NCI-H2081 (cell line): ENCODE measurements around the gene FIZ1.

Experiments used
- DNase-seq, 2 experiments: peaks; one replicate each; lab custom pipeline; 2025; lab: John Stamatoyannopoulos, UW

FIZ1 gene

DNA sequence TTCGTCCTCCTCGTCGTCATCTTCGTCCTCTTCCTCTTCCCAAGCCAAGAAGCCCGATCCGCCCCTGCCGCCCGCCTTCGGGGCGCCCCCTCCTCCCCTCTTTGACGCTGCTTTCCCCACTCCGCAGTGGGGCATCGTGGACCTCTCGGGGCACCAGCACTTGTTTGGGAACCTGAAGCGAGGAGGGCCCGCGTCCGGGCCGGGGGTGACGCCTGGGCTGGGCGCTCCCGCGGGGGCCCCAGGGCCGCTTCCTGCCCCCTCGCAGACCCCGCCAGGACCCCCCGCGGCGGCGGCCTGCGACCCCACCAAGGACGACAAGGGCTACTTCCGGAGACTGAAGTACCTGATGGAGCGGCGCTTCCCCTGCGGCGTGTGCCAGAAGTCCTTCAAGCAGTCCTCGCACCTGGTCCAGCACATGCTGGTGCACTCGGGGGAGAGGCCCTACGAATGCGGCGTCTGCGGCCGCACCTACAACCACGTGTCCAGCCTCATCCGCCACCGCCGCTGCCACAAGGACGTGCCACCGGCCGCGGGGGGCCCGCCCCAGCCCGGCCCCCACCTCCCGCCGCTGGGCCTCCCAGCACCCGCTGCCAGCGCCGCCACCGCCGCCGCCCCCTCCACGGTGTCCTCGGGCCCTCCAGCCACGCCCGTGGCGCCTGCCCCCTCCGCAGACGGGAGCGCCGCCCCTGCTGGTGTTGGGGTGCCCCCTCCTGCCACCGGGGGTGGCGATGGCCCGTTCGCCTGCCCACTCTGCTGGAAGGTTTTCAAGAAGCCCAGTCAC, 14.8 kb upstream of the FIZ1 start:
- no peak for DNase-seq

DNA sequence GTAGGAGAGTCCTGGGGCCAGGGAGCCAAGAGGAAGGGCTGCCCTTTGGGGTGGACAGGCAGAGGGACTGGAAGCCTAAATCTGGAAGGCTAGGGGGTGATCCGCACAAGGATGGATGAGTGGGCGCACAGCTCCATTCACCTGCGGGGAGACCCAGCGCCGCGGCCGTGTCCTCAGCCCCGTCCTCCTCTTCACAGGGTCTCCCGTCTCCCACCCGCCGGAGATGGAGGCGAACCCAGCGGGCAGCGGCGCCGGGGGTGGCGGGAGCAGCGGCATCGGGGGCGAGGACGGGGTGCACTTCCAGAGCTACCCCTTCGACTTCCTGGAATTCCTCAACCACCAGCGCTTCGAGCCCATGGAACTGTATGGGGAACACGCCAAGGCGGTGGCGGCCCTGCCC, 14.1 kb upstream of the FIZ1 start:
- DNase-seq = no peak

DNA sequence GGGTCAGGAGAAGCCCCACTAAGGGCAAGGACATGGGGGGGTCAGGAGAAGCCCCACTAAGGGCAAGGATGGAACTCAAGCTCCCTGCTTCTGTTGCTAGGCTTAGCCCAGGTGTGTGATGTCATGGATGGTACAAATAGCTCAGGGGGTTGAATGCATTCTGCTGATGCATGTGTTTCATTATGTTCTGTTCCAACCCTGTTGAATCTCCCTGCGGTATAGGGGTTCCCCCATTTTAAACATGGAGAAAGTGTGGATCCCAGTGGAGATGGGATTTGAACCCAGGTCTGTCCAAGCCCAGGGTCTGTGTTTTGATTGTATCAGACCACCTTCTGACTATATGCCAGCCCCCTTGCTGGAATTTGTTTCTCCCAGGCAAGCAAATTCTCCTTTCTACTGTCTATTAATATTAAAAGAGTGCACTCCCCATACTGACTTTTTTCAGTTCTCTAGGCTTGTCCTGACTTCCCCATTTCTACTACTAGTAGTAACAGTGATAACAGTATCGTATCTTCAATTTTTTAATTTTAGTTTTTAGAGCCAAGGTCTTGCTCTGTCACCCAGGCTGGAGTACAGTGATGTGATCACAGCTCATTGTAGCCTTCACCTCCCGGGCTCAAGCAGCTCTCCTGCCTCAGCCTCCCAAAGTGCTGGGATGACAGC, 12.8 kb upstream of the FIZ1 start:
- DNase-seq = no peak

DNA sequence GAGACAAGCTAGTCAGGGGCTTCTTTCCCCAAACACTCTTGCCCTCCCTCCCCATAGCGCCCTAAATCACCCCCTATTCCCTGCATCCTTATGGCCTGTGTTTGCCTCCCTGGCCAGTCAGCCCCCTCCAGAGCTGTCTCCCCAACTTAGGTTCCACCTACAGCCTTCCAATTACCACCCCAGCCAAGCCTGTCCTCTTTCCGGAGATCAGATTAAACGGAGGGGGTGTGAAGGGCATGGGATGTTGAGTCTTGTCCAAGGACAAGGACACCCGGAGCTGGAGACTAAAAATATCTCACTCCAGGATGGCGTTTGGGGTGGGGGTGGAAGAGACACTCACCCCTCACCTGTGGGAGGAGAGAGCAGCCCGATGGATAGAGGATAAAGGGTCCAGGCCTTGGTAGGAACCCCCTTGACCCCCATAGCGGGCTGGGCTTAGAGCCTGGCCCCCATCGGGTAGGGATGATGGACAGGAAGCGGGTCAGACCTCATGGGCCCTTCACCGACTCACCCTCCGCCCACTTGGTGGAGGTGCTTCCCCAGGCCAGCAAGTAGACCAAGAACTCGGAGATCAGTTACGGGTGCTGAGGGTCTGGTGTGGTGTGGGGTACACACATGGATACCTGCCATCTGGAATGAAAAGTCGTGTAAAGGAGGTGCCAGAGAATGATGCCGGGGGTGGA, 12.1 kb upstream of the FIZ1 start:
- no peak for DNase-seq

DNA sequence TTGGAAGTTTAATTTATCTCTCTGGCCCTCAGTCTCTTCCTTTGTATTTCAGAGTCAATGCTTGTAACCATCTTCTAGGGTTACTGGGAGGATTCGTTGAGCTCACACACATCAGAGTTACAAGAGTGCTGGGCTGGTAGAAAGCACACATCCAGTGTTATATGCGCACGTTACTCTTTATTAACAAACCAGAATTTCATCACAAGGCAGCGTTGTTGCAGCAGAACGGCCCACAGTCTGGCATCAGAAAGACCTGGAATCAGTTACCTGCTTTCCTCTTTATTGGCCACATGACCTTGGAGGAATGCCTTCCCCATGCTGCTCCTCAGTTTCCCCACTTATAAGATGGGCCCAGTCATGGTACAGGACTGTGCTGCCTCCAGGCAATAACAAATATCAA, 10.0 kb upstream of the FIZ1 start:
- no peak for DNase-seq

DNA sequence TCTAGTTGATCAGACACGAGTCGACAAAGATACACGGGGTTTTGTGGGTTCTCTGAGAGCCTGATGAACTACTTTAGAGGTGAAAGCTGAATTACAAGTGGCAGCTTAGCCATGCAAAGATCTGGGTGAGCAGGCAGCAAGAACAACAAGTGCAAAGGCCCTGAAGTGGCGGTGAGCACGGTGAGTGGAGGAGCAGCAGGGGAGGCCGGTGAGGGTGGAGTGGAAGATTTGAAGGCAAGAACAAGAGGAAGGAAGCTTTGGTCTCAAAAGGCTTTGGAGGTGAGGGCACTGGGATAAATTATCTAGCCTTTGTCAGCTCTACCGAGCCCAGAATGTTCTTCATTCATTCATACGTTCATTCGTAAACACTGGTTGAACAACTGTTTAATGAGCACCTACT, 7.5 kb upstream of the FIZ1 start:
- DNase-seq = no peak

GRCh38 chr19:55606471-55606787, 7.1 kb upstream of the FIZ1 start:
- no peak for DNase-seq

GRCh38 chr19:55605637-55606470, 6.5 kb upstream of the FIZ1 start, which contains the start of gene ZNF865:
TSS of gene ZNF865 (plus strand) at chr19:55605647. CDS start at chr19:55613619, 7,972 bp downstream.
- peak; percentile 76 to 82 for DNase-seq

- peak; percentile 97 to 98 for DNase-seq
Observed at GRCh38 chr19:55605207-55605636, 5.9 kb upstream of the FIZ1 start.

DNA sequence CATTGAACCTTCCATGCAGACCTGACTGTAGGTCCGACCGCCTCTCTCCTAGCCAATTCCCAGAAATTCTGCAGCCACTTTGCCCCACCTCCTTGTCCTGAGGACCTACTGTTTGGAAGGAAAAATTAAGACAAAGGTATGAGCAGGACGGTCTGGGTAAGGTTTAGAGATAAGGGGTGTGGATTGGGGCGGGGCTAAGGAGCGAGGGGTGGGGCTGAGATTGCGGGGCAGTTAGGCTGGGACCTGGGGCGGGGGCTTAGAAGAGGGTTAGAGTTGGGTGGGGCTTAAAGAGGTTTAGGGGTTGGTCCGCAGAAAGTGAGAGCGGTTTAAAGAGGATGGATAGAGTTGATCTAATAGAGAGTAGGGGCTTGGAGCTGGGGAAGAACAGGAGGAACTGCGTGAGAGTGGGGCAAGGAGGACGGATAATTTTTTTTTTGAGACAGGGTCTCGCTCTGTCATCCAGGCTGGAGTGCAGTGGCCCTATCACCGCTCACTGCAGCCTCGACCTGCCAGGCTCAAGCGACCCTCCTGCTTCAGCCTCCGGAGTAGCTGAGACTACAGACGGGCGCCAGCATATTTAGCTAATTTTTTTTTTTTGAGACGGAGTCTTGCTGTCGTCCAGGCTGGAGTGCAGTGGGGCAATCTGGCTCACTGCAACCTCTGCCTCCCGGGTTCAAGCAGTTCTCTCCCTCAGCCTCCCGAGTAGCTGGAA, 4.4 kb upstream of the FIZ1 start:
- no peak for DNase-seq

DNA sequence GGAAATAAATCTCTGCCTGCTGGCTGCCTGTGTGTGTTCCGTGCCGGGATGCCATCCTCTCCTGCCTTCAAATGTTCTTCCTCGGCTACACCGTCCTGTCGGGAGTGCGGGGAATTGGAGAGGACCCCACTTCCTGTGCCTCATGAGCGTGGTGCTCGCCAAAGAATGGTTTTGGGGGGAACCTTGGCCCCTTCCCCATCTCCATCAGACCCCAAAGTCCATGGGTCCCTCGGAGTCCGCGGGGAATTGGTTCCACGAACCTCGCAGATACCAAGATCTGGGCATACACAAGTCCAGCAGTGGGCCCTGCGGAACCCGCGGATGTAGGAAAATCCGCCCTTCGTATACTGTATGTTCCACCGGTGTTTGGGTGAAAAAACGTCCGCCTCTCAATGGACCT, 3.8 kb upstream of the FIZ1 start:
- no peak for DNase-seq

DNA sequence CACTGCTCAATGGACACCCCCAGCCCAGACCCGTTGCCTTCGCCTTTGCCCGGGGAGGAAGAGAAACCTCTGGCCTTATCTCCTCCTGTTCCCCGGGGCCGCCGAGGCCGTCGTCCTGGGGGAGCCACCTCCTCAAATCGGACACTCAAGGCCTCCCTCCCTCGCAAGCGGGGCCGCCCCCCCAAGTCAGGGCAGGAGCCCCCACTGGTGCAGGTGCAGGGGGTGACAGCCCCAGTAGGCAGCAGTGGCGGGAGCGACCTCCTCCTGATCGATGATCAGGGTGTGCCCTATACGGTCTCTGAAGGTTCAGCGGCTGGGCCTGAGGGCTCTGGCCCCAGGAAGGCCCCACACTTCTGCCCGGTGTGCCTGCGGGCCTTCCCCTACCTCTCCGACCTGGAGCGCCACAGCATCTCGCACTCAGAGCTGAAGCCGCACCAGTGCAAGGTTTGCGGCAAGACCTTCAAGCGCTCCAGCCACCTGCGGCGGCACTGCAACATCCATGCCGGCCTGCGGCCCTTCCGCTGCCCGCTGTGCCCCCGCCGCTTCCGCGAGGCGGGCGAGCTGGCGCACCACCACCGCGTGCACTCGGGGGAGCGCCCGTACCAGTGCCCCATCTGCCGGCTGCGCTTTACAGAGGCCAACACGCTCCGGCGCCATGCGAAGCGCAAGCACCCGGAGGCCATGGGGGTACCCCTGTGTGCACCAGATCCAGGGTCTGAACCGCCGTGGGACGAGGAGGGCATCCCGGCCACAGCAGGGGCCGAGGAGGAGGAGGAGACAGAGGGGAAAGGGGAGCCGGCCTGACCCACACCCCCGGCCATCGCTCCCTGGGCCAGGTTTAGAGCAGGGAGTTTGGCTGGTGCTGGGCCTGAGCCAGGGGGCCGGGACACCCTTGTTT, 3.0 kb upstream of the FIZ1 start:
- DNase-seq = no peak

DNA sequence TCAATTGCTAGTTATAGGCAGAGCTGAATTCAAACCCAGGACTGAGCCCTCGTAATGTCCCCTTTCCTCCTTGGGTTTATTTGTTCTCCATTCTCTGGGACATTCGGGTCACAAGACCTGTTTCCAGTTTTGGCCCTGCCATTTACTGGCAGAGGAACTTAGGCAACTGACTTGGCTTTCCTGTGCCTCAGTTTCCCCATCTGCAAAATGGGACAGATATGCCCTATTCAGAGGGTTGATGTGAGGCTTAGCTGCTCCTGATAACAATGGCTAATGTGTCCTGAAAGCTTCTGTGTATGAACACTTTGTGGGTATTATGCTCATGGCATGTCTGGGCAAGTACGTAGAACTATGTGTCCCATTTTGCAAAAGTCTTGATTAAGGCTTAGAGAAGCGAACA, 1.8 kb upstream of the FIZ1 start:
- DNase-seq = no peak

DNA sequence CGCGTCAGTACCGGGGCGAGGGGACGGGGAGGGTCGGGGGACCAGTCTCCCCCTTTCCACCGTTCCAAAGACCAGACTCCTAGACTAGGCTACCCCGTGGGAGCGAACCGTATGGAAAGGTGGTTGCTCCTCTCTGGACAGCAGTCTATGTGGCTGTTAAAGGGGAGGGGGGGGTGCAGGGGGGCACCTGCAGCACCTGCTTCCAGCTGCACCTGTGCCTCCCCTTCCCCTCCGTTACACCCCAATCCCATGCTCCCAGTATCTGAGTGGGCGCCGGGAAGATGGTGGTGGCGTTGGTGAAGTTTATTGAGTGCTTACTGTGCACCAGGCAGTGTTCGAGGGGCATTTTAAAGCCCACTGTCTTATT, 1.3 kb upstream of the FIZ1 start:
- DNase-seq = no peak

- peak; percentile 93 to 94 for DNase-seq
Observed at GRCh38 chr19:55599842-55600661, 735 bp upstream of the FIZ1 start, which contains the start of gene ZNF524. TSS of gene ZNF524 (plus strand) at chr19:55600288. CDS start at chr19:55602113, 1,825 bp downstream.

DNA sequence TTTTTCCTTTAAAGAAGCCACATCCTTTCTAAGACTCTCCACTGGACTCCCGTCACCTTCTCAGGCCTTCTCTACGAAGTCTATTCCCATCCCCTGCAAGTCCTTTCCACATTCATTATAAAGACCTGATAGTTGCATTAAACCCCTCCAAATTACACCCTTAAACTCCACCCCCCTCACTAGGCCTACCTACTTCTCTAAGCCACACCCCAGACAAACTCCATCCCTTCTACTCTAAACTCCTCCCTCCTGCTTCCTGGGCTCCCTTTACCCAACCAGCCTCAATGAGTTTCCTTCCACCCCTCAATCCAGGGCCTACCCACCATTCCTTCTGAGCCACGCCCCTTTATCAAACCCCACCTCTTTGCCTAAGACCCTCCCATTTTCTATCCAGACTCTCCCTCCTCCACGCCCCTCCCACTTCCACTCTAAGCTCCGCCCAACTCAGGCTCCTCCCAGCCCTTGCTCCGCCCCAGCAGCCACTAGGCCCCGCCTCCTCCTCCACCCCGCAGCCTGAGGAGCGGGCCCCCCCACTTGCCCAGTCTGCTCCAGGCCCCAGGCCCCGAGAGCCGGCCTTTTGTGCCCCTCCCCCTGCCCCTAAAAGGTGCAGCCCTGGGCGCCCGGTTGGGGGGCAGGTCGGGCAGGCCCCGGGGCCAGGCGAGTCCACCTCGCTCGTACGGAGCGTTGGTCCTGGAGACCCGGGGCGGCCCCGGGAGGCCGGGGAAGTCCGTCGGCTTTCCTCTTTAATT, 424 bp downstream of the FIZ1 start:
- DNase-seq = peak; percentile 74 to 89

DNA sequence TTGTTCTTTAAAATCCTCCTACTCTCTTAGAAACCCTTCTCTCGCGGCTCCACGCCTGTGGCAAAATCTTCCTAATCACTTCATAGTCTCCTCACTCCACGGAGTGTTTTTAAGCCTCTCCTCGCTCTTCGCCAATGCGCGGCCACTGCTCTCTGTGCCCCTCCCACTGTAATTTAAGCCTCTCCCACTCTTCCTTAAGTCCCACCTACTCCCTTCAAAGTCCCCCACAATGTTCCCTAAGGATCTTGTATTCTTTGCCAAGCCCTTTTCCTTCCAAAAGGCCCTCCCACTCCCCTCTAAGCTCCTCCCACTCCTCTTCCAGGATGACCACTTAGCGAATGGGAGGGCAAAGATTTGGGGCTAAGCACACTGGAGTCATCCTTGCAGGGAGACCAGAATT, 1.3 kb downstream of the FIZ1 start:
- no peak for DNase-seq

GRCh38 chr19:55597501-55597921, 1.8 kb downstream of the FIZ1 start:
- no peak for DNase-seq

- no peak for DNase-seq
Observed at GRCh38 chr19:55596304-55596703, 3.0 kb downstream of the FIZ1 start.
